Measurements from ENCODE around the gene MYH10. TPM values are rescaled to one million over a fixed set of nuclear protein-coding genes. Genes with fewer than 3 reads are reported as not detected.

Gene MYH10
- total RNA-seq, 2 donors from 2014 or later: 23.3 to 30.3 TPM

DNA sequence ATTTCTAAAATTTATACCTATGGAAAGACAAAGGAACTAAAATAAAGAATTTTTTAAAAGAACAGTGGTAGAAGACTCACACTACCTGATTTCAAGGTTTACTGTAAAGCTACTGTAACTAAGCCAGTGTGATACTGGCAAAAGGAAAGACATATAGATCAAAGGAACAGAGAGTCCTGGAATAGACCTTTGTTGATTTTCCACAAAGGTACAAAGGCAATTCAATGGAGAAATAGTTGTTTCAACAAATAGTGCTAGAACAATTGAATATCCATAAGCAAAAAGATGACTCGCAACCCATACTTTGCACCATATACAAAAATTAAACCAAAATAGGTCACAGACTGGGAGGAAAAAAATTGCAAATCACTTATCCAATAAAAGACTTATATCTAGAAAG lies 36.7 kb downstream of the MYH10 start:
- no peak overlapping the region for H3K27ac ChIP-seq
- intact Hi-C loops (cut with DNase I): no loop called here

DNA sequence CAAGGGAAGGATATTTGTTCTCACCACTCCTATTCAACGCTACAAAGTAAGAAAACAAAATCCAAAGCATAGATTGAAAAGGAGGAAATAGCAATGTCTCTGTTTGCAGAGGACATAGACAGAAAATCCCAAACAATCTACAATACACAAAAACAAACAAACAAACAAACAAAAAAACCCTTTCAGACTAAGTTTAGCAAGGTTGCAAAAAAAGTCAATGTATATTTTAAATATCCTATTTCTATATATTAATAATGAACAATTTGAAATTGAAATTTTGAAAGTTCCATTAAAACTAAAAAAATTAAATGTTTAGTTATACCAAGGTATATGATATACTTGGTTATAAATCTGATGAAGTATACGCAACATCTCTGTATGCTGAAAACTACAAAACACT lies 37.2 kb downstream of the MYH10 start:
- Histone ChIP-seq H3K4me1 (no peaks in the 10 kb centered on the region), H3K9me3 (no peaks in the 10 kb centered on the region), H3K27ac (no peak overlapping the region), H3K27me3 (no peaks in the 10 kb centered on the region), H3K4me3 (no peak overlapping the region), H3K36me3 (replicated peaks in 1 of 2; ENCODE audit: insufficient read depth in 1 of 2, low read depth in 2 of 2) (no peaks in the 10 kb centered on the region)
- ATAC-seq (no peak), DNase-seq (no peak)
- intact Hi-C loops (cut with DNase I): no loop called here
- WGBS, 2 donors: 95 to 98% methylated on average over 2 of the region's 2 CpGs
- no peak for TF ChIP-seq POLR2A (IDR thresholded peaks at IDR 0.05)
- TF ChIP-seq, protein P1, sequence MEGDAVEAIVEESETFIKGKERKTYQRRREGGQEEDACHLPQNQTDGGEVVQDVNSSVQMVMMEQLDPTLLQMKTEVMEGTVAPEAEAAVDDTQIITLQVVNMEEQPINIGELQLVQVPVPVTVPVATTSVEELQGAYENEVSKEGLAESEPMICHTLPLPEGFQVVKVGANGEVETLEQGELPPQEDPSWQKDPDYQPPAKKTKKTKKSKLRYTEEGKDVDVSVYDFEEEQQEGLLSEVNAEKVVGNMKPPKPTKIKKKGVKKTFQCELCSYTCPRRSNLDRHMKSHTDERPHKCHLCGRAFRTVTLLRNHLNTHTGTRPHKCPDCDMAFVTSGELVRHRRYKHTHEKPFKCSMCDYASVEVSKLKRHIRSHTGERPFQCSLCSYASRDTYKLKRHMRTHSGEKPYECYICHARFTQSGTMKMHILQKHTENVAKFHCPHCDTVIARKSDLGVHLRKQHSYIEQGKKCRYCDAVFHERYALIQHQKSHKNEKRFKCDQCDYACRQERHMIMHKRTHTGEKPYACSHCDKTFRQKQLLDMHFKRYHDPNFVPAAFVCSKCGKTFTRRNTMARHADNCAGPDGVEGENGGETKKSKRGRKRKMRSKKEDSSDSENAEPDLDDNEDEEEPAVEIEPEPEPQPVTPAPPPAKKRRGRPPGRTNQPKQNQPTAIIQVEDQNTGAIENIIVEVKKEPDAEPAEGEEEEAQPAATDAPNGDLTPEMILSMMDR (IDR thresholded peaks at IDR 0.05): no peak

More for the DNA sequence above, 36.7 kb downstream of the MYH10 start:
- Histone ChIP-seq H3K9me3 (no peaks in the 10 kb centered on the region), H3K36me3 (replicated peaks in 1 of 2; ENCODE audit: insufficient read depth in 1 of 2, low read depth in 2 of 2) (no peaks in the 10 kb centered on the region), H3K4me1 (no peaks in the 10 kb centered on the region), H3K4me3 (no peak overlapping the region), H3K27me3 (no peaks in the 10 kb centered on the region)
- no peak for TF ChIP-seq POLR2A (IDR thresholded peaks at IDR 0.05)
- TF ChIP-seq, protein P1 (IDR thresholded peaks at IDR 0.05): no peak
- ATAC-seq (no peak), DNase-seq (no peak)
- 88 to 89% methylated on average over 1 of the region's 1 CpG for WGBS, 2 donors

DNA sequence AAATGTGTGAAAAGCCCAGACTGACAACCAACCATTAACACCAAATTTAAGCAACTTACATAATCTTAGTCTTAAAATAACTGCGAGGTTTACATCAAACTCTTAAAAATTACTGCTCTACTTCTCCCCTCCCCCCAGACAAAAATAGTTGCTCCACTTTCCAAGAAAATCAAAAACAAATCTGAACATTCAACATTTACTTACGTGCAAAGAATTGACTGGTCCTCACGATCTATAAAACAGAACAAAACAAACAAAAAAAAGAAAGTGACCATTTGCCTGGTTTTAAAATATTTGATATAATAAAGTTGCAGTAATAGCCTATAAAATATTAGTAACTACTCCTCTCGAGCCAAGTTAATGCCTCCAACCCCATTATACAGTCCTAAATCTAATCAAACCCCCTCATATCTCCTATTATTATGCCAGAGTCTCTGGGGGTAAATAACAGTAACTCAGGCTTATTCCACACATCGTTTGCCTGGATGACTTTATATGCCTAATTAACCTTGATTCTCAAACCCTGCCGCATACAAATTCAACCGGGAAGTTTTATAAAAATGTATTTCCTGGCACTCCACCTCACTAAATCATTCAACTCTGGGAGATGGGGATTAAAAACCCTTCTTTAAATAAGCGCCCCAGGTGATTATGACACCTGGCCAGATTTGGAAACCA lies 41.5 kb downstream of the MYH10 start:
- no peaks in the 10 kb centered on the region for H3K4me1 ChIP-seq
- H3K27me3 ChIP-seq: no peaks in the 10 kb centered on the region
- no peaks in the 10 kb centered on the region for H3K36me3 ChIP-seq (replicated peaks in 1 of 2; ENCODE audit: insufficient read depth in 1 of 2, low read depth in 2 of 2)
- H3K27ac ChIP-seq: no peak overlapping the region
- 44 to 48% methylated on average over 8 of the region's 8 CpGs for WGBS, 2 donors
- DNase-seq (no peak), ATAC-seq (no peak)
- intact Hi-C loops (cut with DNase I): no loop called here
- no peak overlapping the region for H3K4me3 ChIP-seq
- TF ChIP-seq, protein P1 (IDR thresholded peaks at IDR 0.05): no peak
- TF ChIP-seq POLR2A (IDR thresholded peaks at IDR 0.05): no peak
- no peaks in the 10 kb centered on the region for H3K9me3 ChIP-seq

DNA sequence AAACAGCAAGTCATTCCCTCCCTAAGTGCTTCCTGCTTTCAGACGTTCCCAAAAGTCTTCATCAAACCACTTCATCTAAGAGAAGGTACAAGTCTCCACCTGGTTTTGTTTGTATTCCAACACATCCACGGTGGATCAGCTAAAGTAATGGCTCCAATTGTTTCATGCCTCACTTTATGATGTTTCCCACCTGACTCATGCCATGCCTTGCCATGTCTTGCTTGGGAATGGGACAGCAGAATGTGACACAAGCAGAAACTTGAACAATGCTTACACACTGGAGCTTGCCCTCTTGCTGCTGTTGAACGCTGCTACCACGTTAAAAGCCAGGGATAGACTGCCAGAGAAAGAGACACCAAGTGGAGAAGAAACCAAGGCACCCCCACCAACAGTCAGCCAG lies 43.8 kb downstream of the MYH10 start:
- Histone ChIP-seq H3K27ac (no peak overlapping the region), H3K27me3 (no peaks in the 10 kb centered on the region), H3K9me3 (no peaks in the 10 kb centered on the region), H3K36me3 (replicated peaks in 1 of 2; ENCODE audit: insufficient read depth in 1 of 2, low read depth in 2 of 2) (no peaks in the 10 kb centered on the region), H3K4me3 (no peak overlapping the region), H3K4me1 (no peaks in the 10 kb centered on the region)
- intact Hi-C loops (cut with DNase I): no loop called here
- WGBS, 2 donors: 89 to 90% methylated on average over 4 of the region's 4 CpGs
- DNase-seq: no peak
- TF ChIP-seq, protein P1 (IDR thresholded peaks at IDR 0.05): no peak
- no peak for TF ChIP-seq POLR2A (IDR thresholded peaks at IDR 0.05)
- no peak for ATAC-seq

DNA sequence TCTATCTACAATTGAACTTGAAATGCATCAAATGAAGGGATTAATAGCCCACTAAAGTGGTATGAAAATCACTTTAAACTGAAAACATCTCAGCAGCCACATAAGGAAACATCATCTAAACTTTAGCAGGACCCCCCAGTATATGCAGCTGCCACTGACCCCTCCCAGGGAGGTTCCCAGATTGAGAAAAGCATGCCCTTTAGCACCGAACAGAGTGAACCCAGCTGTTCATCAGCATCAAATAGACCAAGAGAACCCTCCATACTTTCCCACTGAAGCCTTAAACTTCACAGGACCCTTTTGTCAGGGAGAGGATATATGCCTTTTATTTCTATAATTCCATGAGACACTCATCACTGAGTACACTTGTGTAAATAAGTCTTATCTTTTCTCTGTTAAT lies 44.6 kb downstream of the MYH10 start:
- intact Hi-C loops (cut with DNase I): no loop called here
- H3K4me3 ChIP-seq: no peak overlapping the region
- 80 to 89% methylated on average over 1 of the region's 1 CpG for WGBS, 2 donors
- no peak overlapping the region for H3K27ac ChIP-seq
- ATAC-seq (no peak), DNase-seq (no peak)
- H3K36me3 ChIP-seq (replicated peaks in 1 of 2; ENCODE audit: insufficient read depth in 1 of 2, low read depth in 2 of 2): no peaks in the 10 kb centered on the region
- H3K9me3 ChIP-seq: no peaks in the 10 kb centered on the region
- TF ChIP-seq, protein P1 (IDR thresholded peaks at IDR 0.05): no peak
- no peak for TF ChIP-seq POLR2A (IDR thresholded peaks at IDR 0.05)
- H3K27me3 ChIP-seq: no peaks in the 10 kb centered on the region
- no peaks in the 10 kb centered on the region for H3K4me1 ChIP-seq

All from body of pancreas (tissue), 4 donors.